ENCODE results near the gene SLC35B2. TPM values are rescaled to one million over a fixed set of nuclear protein-coding genes. Genes with fewer than 3 reads are reported as not detected.
A peak's percentile ranks its signal among the peaks of the same experiment; 100 is the strongest.
"Not testable (repeated sequence)": the region's sequence is repeated elsewhere in the genome, so short reads cannot be mapped to it uniquely, and the experiment has no call there.

SLC35B2 gene
- polyA plus RNA-seq, 5 donors, result 38.9 to 49.0 (median 43.2) TPM

DNA sequence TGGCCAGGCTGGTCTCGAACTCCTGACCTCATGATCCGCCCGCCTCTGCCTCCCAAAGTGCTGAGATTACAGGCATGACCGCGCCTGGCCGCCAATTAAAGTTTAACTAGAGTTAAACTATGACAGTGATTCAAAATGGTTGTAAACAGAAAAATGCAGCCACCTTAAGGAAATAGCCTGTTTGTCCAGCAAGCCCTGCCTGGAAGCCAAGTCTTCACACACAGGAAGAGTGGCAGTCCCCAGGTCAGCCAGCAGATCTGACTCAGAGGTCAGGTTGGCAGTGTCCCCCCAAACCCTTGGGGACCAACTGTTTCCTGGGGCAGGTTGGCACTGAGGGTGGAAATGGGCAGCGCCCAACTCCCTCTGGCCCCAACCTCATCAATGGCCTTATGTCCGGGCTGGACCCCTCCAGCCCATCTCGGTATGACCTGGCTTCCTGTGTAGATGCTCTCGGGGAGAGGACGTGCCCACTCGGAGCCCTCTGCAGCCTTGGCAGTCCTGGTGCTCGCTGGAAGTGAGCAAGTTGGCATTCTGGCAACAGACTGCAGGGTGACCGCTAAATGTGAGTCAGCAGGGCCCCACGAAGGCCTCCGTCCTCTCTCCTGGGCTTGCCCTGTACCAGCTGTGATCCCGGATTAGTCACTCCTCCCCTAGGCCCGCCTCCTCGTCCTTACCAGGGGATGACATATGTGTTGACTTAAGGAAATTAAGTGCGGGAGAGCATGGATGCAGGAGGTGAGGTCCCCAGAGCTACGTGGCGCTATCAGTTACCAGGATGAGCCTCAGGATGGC, 20.1 kb downstream of the SLC35B2 start:
- peak in 1 of 2 donors; percentile 80 for DNase-seq

DNA sequence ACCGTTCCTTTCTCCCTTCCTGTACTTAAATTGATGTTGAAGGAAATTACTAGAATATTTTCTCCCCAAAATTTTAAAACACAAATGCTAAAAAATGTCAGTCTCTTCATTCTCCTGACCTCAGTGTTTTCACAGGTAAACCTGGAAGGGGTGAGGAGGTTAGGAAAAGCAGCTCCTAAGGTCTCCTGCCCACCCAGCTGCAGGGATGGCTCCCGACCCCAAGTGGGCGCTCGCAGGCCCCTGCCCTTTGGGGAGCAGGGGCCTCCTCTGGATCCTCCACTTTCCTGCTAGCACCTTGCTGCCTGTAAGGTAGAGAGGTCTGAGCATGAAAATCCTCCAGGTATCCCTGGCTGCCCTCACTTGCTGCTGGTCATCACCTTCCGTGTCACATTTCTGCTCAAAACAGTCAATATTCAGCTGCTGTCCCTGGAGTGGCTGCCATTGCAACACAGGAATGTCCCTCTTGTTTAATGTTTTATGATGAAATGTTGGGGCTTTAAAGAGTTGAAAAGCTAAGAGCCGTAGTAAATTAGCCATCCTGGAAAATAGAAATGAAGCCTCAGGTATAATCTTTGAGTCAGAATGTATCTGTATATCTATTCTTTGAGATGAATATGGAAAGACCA, 21.3 kb downstream of the SLC35B2 start:
- DNase-seq, result no peak

DNA sequence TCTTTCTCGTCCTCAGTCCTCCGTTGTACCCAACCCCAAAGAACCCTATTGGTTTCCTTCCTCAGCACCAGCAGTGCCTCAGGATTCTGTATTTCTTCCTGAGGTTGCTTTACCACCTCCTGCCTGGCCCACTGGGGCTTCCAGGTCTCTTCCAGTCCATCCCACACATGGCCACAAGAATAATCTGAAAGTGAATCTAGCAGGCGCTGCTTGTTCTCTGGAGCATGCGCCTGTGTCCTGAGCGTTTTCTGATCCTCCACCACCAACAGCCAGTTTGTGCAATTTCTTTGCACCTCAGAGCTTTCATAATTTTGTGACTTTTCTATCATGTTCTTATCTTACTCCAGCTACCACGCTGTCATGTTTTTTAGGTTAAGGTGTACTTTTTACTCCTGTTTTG, 22.1 kb downstream of the SLC35B2 start:
- no peak for DNase-seq

DNA sequence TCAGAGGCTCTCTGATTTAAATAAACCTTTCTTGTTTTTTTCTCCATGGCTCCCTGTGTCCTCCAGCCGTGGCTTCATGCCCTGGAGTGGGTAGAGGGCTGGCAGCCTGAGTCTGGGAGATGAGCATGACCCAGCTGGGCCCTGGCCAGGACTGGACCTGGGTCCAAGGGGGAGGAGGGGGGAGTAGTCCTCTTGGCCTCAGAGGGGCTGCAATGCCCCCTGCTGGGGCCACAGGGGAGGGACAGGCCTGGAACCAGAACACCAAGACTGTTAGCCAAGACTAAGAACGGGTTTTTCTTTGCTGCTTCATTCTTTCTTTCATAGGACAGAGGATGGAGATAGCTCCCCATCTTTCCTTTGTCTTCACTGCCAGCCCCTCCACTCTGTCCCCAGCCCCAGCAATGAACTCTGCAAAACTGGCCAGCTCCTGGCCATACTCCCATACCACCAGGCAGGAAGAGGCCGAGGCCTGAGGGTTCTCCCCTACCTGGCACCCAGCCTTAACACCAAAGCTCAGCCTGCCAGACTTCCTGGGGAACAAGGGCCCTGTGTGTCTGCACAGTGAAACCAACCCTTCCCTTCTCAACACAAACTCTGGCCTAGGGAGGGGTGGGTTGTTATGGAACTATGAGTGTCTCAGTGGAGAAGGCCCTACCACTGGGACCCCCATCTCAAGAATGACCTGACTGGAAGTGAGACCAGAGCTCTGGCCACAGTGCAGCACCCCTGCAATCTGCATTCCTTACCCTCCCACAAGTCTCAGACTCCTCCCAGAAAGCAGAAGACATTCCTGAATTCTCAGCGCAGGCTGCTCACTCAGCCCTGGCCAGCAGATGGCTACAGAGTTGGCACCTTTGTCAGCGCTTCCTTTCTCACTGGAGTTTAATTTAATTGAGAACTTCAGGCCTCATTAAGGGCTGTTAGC, 23.0 kb downstream of the SLC35B2 start:
- DNase-seq, result no peak

DNA sequence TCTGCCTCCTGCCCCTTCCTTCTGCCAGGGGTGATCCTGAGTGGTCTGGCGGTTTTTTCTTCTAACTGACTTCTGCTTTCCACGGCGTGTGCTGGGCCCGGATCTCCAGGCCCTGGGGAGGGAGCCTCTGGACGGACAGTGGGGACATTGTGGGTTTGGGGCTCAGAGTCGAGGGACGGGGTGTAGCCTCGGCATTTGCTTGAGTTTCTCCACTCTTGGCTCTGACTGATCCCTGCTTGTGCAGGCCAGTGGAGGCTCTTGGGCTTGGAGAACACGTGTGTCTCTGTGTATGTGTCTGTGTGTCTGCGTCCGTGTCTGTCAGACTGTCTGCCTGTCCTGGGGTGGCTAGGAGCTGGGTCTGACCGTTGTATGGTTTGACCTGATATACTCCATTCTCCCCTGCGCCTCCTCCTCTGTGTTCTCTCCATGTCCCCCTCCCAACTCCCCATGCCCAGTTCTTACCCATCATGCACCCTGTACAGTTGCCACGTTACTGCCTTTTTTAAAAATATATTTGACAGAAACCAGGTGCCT, 23.7 kb downstream of the SLC35B2 start:
- DNase-seq, result no peak

DNA sequence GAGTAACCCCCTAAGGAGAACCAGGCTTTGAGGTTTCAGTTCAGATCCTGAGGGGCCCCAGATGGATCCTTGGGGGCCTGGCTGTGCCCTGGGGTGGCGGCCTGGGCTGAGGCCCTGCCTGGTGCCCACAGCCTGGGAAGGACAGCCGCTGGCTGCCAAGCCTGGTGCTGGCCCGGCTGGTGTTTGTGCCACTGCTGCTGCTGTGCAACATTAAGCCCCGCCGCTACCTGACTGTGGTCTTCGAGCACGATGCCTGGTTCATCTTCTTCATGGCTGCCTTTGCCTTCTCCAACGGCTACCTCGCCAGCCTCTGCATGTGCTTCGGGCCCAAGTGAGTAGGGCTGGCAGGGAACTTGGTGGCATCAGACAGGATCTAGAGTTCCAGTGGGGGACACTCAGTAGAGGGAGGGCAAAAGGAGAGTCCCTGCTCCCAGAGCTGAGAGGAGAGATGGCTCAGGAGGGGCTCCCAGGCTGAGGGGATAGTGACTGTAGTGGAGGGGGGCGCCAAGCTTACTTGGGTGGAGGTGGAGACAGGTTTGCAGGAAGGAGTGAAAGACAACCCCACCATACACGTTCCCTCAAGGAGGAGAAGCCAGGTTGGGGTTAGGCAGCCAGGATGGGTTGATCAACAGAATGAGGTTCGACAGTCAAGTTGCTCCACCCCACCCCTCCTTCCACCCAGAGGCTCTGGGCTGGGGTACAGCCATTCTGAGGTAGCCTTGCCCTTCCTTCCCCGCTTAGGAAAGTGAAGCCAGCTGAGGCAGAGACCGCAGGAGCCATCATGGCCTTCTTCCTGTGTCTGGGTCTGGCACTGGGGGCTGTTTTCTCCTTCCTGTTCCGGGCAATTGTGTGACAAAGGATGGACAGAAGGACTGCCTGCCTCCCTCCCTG, 24.4 kb downstream of the SLC35B2 start:
- DNase-seq, result no peak

DNA sequence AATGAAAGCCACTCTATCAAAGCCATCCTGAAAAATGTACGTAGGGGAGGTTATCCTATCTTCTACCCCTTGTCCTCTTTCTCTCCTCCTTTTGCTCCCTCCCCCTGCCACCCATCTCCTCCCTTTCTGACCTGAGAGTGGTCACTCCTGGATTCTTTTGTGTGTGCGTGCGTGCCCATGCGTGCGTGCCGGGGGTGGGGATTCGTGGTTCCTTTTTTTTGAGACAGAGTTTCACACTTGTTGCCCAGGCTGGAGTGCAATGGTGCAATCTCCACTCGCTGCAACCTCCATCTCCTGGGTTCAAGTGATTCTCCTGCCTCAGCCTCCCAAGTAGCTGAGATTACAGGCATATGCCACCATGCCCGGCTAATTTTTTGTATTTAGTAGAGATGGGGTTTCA, 25.9 kb downstream of the SLC35B2 start:
- not testable (repeated sequence) for DNase-seq

DNA sequence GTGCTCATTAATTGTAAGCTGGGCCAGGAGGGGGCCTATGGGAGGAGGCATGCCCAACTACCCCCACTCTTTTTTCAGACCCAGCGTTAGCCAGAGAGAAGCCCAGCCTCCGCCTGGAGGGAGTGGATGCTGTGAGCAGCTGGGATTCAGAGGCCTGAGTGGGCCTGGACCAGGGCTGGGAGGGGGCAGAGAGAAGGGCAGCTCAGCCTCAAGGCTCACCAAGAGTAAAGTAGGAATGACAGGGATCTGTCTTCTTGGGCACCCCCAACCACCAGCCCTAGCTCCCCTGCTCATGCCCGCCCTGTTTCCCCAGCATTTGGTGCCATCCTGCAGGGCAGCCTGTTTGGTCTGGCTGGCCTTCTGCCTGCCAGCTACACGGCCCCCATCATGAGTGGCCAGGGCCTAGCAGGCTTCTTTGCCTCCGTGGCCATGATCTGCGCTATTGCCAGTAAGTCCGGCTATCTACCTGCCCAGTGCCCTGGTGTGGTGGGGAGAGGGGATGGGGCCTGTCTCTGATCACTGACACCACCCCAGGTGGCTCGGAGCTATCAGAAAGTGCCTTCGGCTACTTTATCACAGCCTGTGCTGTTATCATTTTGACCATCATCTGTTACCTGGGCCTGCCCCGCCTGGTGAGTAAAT, 27.2 kb downstream of the SLC35B2 start:
- no peak for DNase-seq

DNA sequence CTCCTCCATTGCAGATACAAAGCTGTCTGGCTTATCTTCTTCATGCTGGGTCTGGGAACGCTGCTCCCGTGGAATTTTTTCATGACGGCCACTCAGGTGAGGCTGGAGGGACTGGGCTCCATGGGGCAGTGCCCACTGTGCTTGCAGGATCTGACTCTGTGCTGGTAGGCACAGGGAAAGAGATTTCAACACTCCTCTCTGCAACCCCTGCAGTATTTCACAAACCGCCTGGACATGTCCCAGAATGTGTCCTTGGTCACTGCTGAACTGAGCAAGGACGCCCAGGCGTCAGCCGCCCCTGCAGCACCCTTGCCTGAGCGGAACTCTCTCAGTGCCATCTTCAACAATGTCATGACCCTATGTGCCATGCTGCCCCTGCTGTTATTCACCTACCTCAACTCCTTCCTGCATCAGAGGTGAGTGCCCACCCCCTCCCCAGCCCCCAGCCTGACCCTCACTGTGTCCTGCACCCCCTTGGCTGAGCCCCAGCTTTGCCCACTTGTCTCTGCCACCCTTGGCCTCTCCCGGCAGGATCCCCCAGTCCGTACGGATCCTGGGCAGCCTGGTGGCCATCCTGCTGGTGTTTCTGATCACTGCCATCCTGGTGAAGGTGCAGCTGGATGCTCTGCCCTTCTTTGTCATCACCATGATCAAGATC, 27.8 kb downstream of the SLC35B2 start:
- no peak for DNase-seq

DNA sequence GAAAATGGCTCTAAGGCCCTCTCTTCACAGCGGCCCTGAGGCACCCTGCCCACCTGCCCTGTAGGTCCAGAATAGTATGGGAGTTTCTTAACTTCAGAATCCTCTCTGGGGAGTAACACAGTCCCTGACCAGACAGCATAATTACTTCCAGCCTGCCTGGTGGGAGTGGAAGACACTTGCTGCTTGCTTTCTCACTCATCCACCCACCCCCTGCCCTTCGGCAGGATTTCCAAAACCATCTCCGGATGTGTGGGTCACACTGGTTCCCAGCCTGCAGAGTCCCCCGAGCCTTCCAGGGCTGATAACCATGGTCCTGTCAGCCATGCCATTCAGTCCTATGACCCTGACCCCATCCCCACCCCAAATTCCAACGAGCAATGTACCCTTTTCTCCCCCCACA, 28.5 kb downstream of the SLC35B2 start:
- no peak for DNase-seq

DNA sequence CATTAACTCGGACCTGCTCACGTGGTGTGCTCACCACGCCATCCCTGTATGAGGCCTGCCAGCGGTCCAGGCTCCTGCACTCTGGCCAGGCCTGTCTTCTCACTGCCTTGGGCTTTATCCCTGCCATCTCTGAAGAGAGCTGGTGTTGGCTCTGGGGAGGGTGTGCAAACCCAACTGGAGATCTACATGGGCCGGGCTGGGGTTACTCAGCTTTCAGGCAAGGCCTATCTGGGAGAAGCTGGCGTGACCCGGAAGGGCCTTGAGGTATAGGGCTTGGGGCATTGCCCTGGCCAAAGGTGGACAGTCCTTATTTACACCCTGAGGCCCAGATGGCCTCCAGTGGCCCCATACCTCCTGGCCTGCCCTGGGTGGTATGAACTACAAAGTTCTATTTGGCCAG, 28.9 kb downstream of the SLC35B2 start:
- DNase-seq, result no peak

DNA sequence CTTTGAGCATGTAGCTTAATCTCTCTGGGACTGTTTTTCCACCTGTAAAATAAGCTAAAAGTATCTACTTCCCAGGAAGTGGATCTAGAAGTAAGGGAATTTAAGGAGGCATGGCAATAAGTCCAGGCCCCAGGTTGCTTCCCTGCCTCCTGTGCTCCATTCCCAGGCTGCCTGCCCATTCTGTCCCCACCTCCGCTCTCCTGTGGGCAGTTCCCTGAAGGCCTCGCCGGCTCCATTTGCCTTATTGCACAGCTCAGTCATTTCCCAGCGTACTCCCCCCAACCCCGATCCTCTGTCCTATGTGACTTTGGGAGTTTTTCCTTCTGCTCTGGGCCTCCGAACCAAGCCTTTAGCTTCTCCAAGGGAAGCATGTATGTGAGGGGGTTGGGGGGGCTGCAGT, 29.3 kb downstream of the SLC35B2 start:
- no peak for DNase-seq

DNA sequence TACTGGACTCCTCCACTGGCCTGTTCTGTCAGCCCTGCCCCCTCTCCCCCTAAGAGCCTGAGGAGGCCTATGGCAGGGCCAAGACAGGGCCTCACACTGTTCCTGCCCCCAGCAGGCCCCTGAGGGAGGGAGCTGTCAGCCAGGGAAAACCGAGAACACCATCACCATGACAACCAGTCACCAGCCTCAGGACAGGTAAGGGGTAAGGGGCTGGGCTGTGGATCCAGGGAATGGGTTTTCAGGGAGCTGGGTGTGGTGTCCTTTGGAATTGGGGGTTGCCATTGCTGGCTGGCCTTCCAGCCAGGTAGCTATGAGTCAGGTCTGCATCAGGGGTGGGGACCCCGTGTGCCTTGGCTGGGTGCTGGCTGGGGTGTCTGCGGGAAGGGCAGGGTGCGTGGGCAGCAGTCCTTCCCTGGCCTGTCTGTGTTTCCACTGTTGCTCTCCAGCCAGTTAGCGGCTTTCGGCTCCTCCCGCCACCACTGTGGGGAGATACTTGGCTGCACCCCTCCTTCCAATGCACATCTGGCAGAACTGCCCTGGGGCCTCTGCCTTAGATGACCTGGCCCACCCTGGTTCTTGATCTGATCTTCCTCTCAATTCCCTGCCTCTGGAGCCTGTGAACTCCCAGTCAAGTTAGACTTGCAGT, 30.1 kb downstream of the SLC35B2 start:
- no peak for DNase-seq

DNA sequence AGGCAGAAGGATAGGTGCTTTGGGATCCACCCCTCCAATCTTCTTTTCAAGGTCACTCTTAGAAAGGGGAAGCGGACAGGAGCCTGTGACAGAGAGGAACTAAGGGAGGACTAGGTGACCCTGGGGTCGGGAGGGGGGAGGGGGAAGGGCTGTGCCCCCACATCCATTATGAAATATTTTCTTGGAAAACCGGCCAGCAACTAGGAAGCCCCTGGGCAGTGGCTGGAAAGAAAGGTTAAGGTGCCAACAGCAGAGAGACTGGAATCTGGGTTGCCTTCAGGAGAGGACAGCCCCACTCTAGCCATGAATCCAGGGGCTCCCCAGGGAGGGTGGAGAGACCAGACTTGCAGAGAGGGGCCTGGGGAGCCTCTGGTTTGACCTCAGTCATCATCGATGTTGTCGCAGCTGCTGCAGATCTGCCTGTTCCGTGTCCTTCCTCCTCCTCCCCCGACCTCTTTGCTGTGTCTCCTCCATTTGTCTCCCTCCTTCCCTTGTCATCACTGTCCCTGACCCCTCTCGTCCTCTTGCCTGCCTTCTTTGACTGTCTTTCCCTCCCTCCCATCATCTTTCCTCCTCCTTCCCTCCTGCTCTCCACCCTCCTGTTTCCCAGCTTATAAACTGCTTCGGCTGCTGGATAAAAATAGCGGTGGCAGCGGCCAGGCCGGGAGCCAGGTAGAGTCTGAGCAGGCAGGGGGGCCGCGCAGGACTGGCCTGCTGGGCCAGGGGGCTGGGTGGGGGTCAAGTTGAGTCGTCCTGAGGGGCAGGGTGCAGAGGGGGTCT, 30.8 kb downstream of the SLC35B2 start:
- DNase-seq, result no peak

DNA sequence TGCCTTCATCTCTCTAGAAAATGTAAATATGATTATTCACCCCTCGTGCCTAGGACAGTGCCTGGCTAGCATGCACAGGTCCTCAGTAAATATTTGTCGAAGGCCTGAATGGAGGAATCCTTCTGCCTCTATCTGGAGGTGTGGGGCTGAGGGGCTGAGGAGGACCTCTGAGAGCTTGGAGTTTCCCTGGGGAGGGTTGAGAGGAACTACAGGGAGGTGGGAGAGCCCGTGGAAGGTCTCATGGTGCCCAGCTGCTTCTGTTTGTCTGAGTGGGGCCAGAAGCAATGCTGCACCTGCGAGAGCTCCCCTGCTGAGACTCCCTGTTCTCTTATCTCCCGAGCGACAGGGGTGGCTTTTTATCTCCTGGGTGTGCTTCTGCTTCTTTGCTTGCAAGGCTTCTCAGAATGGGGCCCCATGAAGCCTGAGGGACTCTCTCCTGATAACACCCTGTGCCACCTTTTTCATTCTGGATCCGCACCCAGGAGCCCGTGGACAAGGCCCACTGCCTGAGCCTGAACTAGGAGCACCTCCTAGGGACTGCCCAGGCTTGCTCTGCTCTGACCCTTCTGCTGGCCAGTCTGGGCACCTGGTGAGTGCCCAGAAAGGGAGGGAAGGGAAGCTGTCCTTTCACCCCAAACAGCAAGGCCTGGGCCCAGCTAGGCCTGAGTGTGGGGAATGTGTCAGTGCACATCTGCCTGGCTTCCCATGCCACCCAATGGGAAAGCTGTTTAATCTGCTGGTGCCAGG, 31.6 kb downstream of the SLC35B2 start:
- DNase-seq, result no peak

DNA sequence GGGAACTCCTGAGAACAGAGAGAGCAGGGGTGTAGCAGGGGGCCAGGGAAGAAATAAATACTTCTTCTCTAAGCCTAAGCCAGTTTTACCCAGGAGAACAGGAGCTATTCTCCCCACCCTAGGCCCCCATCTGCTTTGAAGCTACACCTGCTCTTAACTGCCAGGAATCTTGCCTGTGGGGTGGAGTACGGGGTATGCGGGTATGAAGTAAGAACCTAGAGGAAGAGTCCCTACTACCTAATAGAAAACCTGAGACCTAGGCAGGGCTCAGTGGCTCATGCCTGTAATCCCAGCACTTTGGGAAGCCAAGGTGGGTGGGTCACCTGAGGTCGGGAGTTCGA, 32.4 kb downstream of the SLC35B2 start:
- no peak for DNase-seq

DNA sequence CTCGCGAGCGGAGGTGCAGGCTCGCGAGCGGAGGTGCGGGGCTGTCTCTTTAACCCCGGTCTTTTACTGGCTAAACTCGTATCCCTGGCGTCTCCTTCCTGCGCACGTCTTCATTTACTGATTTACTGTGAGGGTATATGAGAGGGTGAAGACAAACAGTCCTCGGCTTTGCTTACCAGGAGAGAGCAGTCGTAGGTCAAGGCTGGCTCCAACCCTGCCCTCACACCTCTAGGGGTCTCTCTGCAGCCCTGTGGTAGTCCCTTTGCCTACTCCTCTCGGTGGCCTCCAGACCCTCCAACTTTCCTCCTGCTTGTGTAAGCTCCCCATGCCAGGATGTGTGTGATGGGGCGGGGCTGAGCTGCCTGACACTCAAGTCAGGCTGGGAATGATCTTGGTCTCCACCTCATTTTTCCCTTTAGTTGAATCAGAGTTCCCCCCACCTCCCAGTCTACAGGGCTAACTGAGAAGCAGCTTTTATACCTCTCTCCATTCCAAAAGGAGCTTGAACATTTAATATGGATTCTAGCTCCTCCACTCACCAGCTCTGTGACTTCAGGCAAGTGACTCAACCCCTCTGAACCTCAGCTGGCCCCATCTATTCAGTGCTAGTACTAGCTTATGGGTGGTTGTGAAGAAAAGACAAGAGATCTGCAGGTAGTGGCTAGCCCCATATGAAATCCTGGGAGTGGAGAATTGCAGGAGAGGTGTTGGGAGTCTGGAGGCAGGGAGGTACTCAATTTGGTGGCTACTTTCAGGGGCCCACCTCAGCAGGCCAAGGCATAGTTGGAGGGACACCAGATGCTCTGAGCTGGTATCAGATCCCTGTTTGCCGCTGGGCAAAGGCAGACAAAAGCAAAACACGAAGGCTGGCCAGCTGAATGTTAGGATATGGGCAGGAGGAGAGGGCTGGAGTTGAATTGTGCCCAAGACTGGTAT, 33.0 kb downstream of the SLC35B2 start:
- no peak for DNase-seq

Measured in right lung (tissue), 5 donors.